ENCODE results near the gene ACYP1.

ACYP1 gene

DNA sequence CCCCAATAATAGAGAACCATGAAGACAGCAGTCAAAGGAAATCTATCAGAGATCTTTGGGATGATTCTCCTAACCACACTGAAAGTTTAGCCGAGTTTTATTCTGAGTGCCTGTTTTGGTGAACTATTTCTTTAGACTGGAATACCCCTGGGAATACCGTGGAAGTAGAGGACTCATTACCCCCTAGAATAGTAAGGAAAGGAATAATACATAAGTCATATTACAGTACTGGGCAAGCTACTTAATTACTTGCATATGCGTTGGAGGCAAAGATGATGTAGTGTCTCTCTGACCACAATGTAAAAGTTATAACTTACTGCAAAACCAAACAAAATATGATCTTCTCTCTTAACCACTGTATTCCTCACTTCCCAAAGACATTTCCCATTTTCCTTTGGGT lies 31.1 kb upstream of the ACYP1 start:
- H2BK12ac ChIP-seq (ENCODE audit: low read length), result no peak overlapping the region
- peaks cover 22 to 23% of the 10 kb centered on the region in 2 experiments for H3K36me3 ChIP-seq (ENCODE audit: control insufficient read depth in 1 of 2, insufficient read depth in 2 of 2, low read length in 2 of 2)
- H2AK5ac ChIP-seq (ENCODE audit: low read length), result no peak overlapping the region
- no peak overlapping the region for H2AFZ ChIP-seq (ENCODE audit: insufficient read depth, low read length, poor library complexity)
- H3K18ac ChIP-seq (ENCODE audit: low read length), result no peak overlapping the region
- H2BK120ac ChIP-seq (ENCODE audit: insufficient read depth, low read length, poor library complexity), result no peak overlapping the region
- no peak overlapping the region for H3K4ac ChIP-seq (ENCODE audit: low read depth, low read length)
- no peak overlapping the region for H3K4me3 ChIP-seq (ENCODE audit: low read depth, low read length)
- H3K9ac ChIP-seq (ENCODE audit: low read length), result no peak overlapping the region
- no peak overlapping the region for H4K8ac ChIP-seq (ENCODE audit: low read depth, low read length)
- no peaks in the 10 kb centered on the region for H3K79me1 ChIP-seq (ENCODE audit: low read length)
- no peaks in the 10 kb centered on the region for H3K4me1 ChIP-seq (ENCODE audit: control insufficient read depth in 1 of 2, insufficient read depth in 2 of 2, low read length in 2 of 2)
- no peak overlapping the region for H4K91ac ChIP-seq (ENCODE audit: low read depth, low read length)
- WGBS (ENCODE audit: extremely low coverage, insufficient coverage, insufficient read length), result no CpG with 5 or more reads among the region's 3 CpGs
- no peak overlapping the region for H3K14ac ChIP-seq (ENCODE audit: low read length)
- H3K27ac ChIP-seq (ENCODE audit: low read depth, low read length), result no peak overlapping the region
- H3K27me3 ChIP-seq (ENCODE audit: insufficient read depth, low read length), result no peaks in the 10 kb centered on the region
- H3K23ac ChIP-seq (ENCODE audit: low read length), result no peak overlapping the region
- H2BK5ac ChIP-seq (ENCODE audit: low read depth, low read length, poor library complexity), result no peak overlapping the region
- no peaks in the 10 kb centered on the region for H3K9me3 ChIP-seq (ENCODE audit: insufficient read depth, low read depth, low read length)
- H4K12ac ChIP-seq (ENCODE audit: low read depth, low read length), result no peak overlapping the region
- no peak for DNase-seq
- H3K79me2 ChIP-seq (ENCODE audit: control insufficient read depth, insufficient read depth, low read length, poor library complexity), result no peaks in the 10 kb centered on the region
- no peak overlapping the region for H3K4me2 ChIP-seq (ENCODE audit: low read length)

DNA sequence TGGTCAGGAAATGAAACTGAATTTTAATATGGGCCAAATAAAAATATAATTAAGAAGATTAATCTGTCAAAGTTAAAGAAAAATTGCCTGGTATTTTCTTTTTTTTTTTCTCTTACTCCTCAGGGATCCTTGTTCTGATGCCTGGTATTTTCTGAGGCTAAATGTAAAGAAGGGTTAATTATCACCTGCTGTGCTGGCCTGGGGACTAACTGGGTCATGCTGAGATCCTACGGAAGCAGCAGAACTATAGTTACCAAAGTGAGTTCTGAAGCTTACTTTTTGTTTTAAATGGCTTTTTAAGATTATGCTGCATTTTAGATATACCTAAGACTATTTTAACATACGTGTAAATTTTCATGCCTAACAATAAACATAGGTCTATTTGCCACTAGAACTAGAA lies 28.9 kb upstream of the ACYP1 start:
- Histone ChIP-seq H3K23ac (ENCODE audit: low read length) (no peak overlapping the region), H3K4me2 (ENCODE audit: low read length) (no peak overlapping the region), H2AFZ (ENCODE audit: insufficient read depth, low read length, poor library complexity) (no peak overlapping the region), H3K14ac (ENCODE audit: low read length) (no peak overlapping the region), H3K36me3 (ENCODE audit: control insufficient read depth in 1 of 2, insufficient read depth in 2 of 2, low read length in 2 of 2) (peaks cover 17 to 18% of the 10 kb centered on the region in 2 experiments), H3K4me3 (ENCODE audit: low read depth, low read length) (no peak overlapping the region), H2BK12ac (ENCODE audit: low read length) (no peak overlapping the region), H3K79me2 (ENCODE audit: control insufficient read depth, insufficient read depth, low read length, poor library complexity) (no peaks in the 10 kb centered on the region), H2BK120ac (ENCODE audit: insufficient read depth, low read length, poor library complexity) (no peak overlapping the region), H3K18ac (ENCODE audit: low read length) (no peak overlapping the region), H3K79me1 (ENCODE audit: low read length) (no peaks in the 10 kb centered on the region), H2BK5ac (ENCODE audit: low read depth, low read length, poor library complexity) (no peak overlapping the region), H4K91ac (ENCODE audit: low read depth, low read length) (no peak overlapping the region), H3K9me3 (ENCODE audit: insufficient read depth, low read depth, low read length) (no peaks in the 10 kb centered on the region), H3K9ac (ENCODE audit: low read length) (no peak overlapping the region), H3K27ac (ENCODE audit: low read depth, low read length) (no peak overlapping the region), H4K8ac (ENCODE audit: low read depth, low read length) (no peak overlapping the region), H3K4me1 (ENCODE audit: control insufficient read depth in 1 of 2, insufficient read depth in 2 of 2, low read length in 2 of 2) (no peaks in the 10 kb centered on the region), H3K4ac (ENCODE audit: low read depth, low read length) (no peak overlapping the region), H2AK5ac (ENCODE audit: low read length) (no peak overlapping the region), H3K27me3 (ENCODE audit: insufficient read depth, low read length) (no peaks in the 10 kb centered on the region), H4K12ac (ENCODE audit: low read depth, low read length) (no peak overlapping the region)
- DNase-seq, result no peak
- no CpG with 5 or more reads among the region's 2 CpGs for WGBS (ENCODE audit: extremely low coverage, insufficient coverage, insufficient read length)

- no CpG with 5 or more reads among the region's 8 CpGs for WGBS (ENCODE audit: extremely low coverage, insufficient coverage, insufficient read length)
- Histone ChIP-seq H4K8ac (ENCODE audit: low read depth, low read length) (no peak overlapping the region), H3K9ac (ENCODE audit: low read length) (no peak overlapping the region), H2AFZ (ENCODE audit: insufficient read depth, low read length, poor library complexity) (no peak overlapping the region), H4K12ac (ENCODE audit: low read depth, low read length) (no peak overlapping the region), H3K18ac (ENCODE audit: low read length) (no peak overlapping the region), H2BK5ac (ENCODE audit: low read depth, low read length, poor library complexity) (no peak overlapping the region), H3K9me3 (ENCODE audit: insufficient read depth, low read depth, low read length) (no peaks in the 10 kb centered on the region), H2AK5ac (ENCODE audit: low read length) (no peak overlapping the region), H3K4me2 (ENCODE audit: low read length) (no peak overlapping the region), H3K79me2 (ENCODE audit: control insufficient read depth, insufficient read depth, low read length, poor library complexity) (no peaks in the 10 kb centered on the region), H3K23ac (ENCODE audit: low read length) (no peak overlapping the region), H3K27me3 (ENCODE audit: insufficient read depth, low read length) (no peaks in the 10 kb centered on the region), H3K14ac (ENCODE audit: low read length) (no peak overlapping the region), H3K4me1 (ENCODE audit: control insufficient read depth in 1 of 2, insufficient read depth in 2 of 2, low read length in 2 of 2) (no peaks in the 10 kb centered on the region), H4K91ac (ENCODE audit: low read depth, low read length) (no peak overlapping the region), H2BK120ac (ENCODE audit: insufficient read depth, low read length, poor library complexity) (no peak overlapping the region), H2BK12ac (ENCODE audit: low read length) (no peak overlapping the region), H3K4me3 (ENCODE audit: low read depth, low read length) (no peak overlapping the region), H3K79me1 (ENCODE audit: low read length) (no peaks in the 10 kb centered on the region), H3K36me3 (ENCODE audit: control insufficient read depth in 1 of 2, insufficient read depth in 2 of 2, low read length in 2 of 2) (peaks cover 12 to 15% of the 10 kb centered on the region in 2 experiments), H3K4ac (ENCODE audit: low read depth, low read length) (no peak overlapping the region), H3K27ac (ENCODE audit: low read depth, low read length) (no peak overlapping the region)
- DNase-seq, result no peak
Observed at GRCh38 chr14:75091251-75091650, 27.4 kb upstream of the ACYP1 start.

GRCh38 chr14:75090353-75090752 lies 26.5 kb upstream of the ACYP1 start:
- no peak overlapping the region for H2AFZ ChIP-seq (ENCODE audit: insufficient read depth, low read length, poor library complexity)
- no CpG with 5 or more reads among the region's 3 CpGs for WGBS (ENCODE audit: extremely low coverage, insufficient coverage, insufficient read length)
- H3K9ac ChIP-seq (ENCODE audit: low read length), result no peak overlapping the region
- no peaks in the 10 kb centered on the region for H3K9me3 ChIP-seq (ENCODE audit: insufficient read depth, low read depth, low read length)
- no peak overlapping the region for H4K8ac ChIP-seq (ENCODE audit: low read depth, low read length)
- DNase-seq, result peak in 1 of 2 donors; percentile 49
- H3K79me1 ChIP-seq (ENCODE audit: low read length), result no peaks in the 10 kb centered on the region
- H3K14ac ChIP-seq (ENCODE audit: low read length), result no peak overlapping the region
- H2BK12ac ChIP-seq (ENCODE audit: low read length), result no peak overlapping the region
- H3K4me2 ChIP-seq (ENCODE audit: low read length), result no peak overlapping the region
- no peak overlapping the region for H3K4me3 ChIP-seq (ENCODE audit: low read depth, low read length)
- no peak overlapping the region for H4K91ac ChIP-seq (ENCODE audit: low read depth, low read length)
- H3K36me3 ChIP-seq (ENCODE audit: control insufficient read depth in 1 of 2, insufficient read depth in 2 of 2, low read length in 2 of 2), result peaks cover 13 to 17% of the 10 kb centered on the region in 2 experiments
- H3K79me2 ChIP-seq (ENCODE audit: control insufficient read depth, insufficient read depth, low read length, poor library complexity), result no peaks in the 10 kb centered on the region
- no peak overlapping the region for H3K4ac ChIP-seq (ENCODE audit: low read depth, low read length)
- no peak overlapping the region for H2BK5ac ChIP-seq (ENCODE audit: low read depth, low read length, poor library complexity)
- H3K18ac ChIP-seq (ENCODE audit: low read length), result no peak overlapping the region
- no peak overlapping the region for H4K12ac ChIP-seq (ENCODE audit: low read depth, low read length)
- H3K27me3 ChIP-seq (ENCODE audit: insufficient read depth, low read length), result no peaks in the 10 kb centered on the region
- H2AK5ac ChIP-seq (ENCODE audit: low read length), result no peak overlapping the region
- H3K23ac ChIP-seq (ENCODE audit: low read length), result no peak overlapping the region
- H3K4me1 ChIP-seq (ENCODE audit: control insufficient read depth in 1 of 2, insufficient read depth in 2 of 2, low read length in 2 of 2), result no peaks in the 10 kb centered on the region
- no peak overlapping the region for H3K27ac ChIP-seq (ENCODE audit: low read depth, low read length)
- no peak overlapping the region for H2BK120ac ChIP-seq (ENCODE audit: insufficient read depth, low read length, poor library complexity)

Measured in trophoblast cell (in vitro differentiated cells and primary cell).